Activated CD4-positive, alpha-beta T cell treated with anti-CD3 and anti-CD28 coated beads, Interleukin-2, amount 50 U/mL, for 24 hours (primary cell): ENCODE measurements around the gene PKD2L1.

Source experiments
- DNase-seq, 2 donors: peaks; one replicate each; pipeline ENCODE4 v3.0.0-alpha.2; 2020; ENCODE audit warnings: low read depth in 1 of 2, low spot score in 1 of 2

Gene PKD2L1

GRCh38 chr10:100356067-100357017, 26.3 kb upstream of the PKD2L1 start:
- no peak for DNase-seq

GRCh38 chr10:100355086-100355485, 25.1 kb upstream of the PKD2L1 start:
- DNase-seq = no peak

GRCh38 chr10:100353770-100354485, 23.9 kb upstream of the PKD2L1 start:
- DNase-seq = no peak

GRCh38 chr10:100350914-100351485, 21.0 kb upstream of the PKD2L1 start:
- no peak for DNase-seq

- DNase-seq = no peak
These were observed 19.6 kb upstream of the PKD2L1 start for GRCh38 chr10:100349672-100350071.

- no peak for DNase-seq
These were observed 19.1 kb upstream of the PKD2L1 start for GRCh38 chr10:100349087-100349486.

- DNase-seq = no peak
These were observed 18.4 kb upstream of the PKD2L1 start for GRCh38 chr10:100348389-100348927.

GRCh38 chr10:100347568-100348195, 17.7 kb upstream of the PKD2L1 start:
- DNase-seq = no peak

GRCh38 chr10:100346765-100347567, 16.9 kb upstream of the PKD2L1 start, which contains the start of gene SCD:
TSS of gene SCD (plus strand) at chr10:100347233. CDS start at chr10:100347505, 272 bp downstream.
- peak; percentile 44 to 75 for DNase-seq

GRCh38 chr10:100346351-100346764, 16.3 kb upstream of the PKD2L1 start:
- peak; percentile 26 to 38 for DNase-seq

GRCh38 chr10:100345570-100346330, 15.7 kb upstream of the PKD2L1 start:
- no peak for DNase-seq

GRCh38 chr10:100344241-100344788, 14.3 kb upstream of the PKD2L1 start:
- no peak for DNase-seq

- no peak for DNase-seq
These were observed 12.6 kb upstream of the PKD2L1 start for GRCh38 chr10:100342627-100342972.

- peak in 1 of 2 donors; percentile 35 for DNase-seq
These were observed 12.1 kb upstream of the PKD2L1 start for GRCh38 chr10:100341953-100342626.

- DNase-seq = no peak
These were observed 11.2 kb upstream of the PKD2L1 start for GRCh38 chr10:100340948-100341847.

GRCh38 chr10:100339236-100339635, 9.2 kb upstream of the PKD2L1 start:
- no peak for DNase-seq

GRCh38 chr10:100338434-100339036, 8.5 kb upstream of the PKD2L1 start:
- peak; percentile 64 to 71 for DNase-seq
